Measurements from ENCODE around the gene OR8H2.
"Not testable (repeated sequence)": the region's sequence is repeated elsewhere in the genome, so short reads cannot be mapped to it uniquely, and the experiment has no call there.

OR8H2 gene

GRCh38 chr11:56103210-56103737, at the start of gene OR8H2:
Gene OR8H2, plus strand, starts transcription at chr11:56103687. Its CDS starts 1,356 bp downstream, at chr11:56105043.
- no peak for DNase-seq (ENCODE audit: low read depth)

GRCh38 chr11:56056366-56056765, 47.1 kb upstream of the OR8H2 start:
- not testable (repeated sequence) for DNase-seq (ENCODE audit: low read depth)

- DNase-seq (ENCODE audit: low read depth): not testable (repeated sequence)
Measured at GRCh38 chr11:56057661-56058237, 45.7 kb upstream of the OR8H2 start.

GRCh38 chr11:56058260-56058780, 45.2 kb upstream of the OR8H2 start:
- DNase-seq (ENCODE audit: low read depth): not testable (repeated sequence)

- no peak for DNase-seq (ENCODE audit: low read depth)
Measured at GRCh38 chr11:56066980-56067379, 36.5 kb upstream of the OR8H2 start.

- DNase-seq (ENCODE audit: low read depth): no peak
Measured at GRCh38 chr11:56089697-56090096, 13.8 kb upstream of the OR8H2 start.

- DNase-seq (ENCODE audit: low read depth): no peak
Measured at GRCh38 chr11:56093008-56093407, 10.5 kb upstream of the OR8H2 start, which contains the start of gene OR8I2. Gene OR8I2, plus strand, starts transcription at chr11:56093308. Its CDS starts 0 bp downstream, at chr11:56093308.

- DNase-seq (ENCODE audit: low read depth): no peak
Measured at GRCh38 chr11:56122073-56122472, 18.6 kb downstream of the OR8H2 start, which contains the start of gene OR8H3. Gene OR8H3, plus strand, starts transcription at chr11:56122373. Its CDS starts 0 bp downstream, at chr11:56122373.

- no peak for DNase-seq (ENCODE audit: low read depth)
Measured at GRCh38 chr11:56140151-56140661, 36.7 kb downstream of the OR8H2 start, which contains the start of gene OR8J3. Gene OR8J3, minus strand, starts transcription at chr11:56140201. Its CDS starts 2,483 bp downstream, at chr11:56137718.

GRCh38 chr11:56143681-56144080, 40.2 kb downstream of the OR8H2 start:
- not testable (repeated sequence) for DNase-seq (ENCODE audit: low read depth)

GRCh38 chr11:56151376-56151775, 47.9 kb downstream of the OR8H2 start:
- no peak for DNase-seq (ENCODE audit: low read depth)

GRCh38 chr11:56152333-56152732, 48.8 kb downstream of the OR8H2 start:
- no peak for DNase-seq (ENCODE audit: low read depth)
